Measurements from ENCODE around the gene IDUA. TPM values are rescaled to one million over a fixed set of nuclear protein-coding genes. Genes with fewer than 3 reads are reported as not detected.

The IDUA gene
- total RNA-seq, 2 donors from 2014 or later = 23.4 to 31.9 TPM

GRCh38 chr4:995311-996026, 8.6 kb downstream of the IDUA start:
- DNase-seq (ENCODE audit: low spot score) (no peak), ATAC-seq (ENCODE audit: insufficient number of reproducible peaks, low FRiP score, low read depth) (no peak)
- no peaks in the 10 kb centered on the region for H3K36me3 ChIP-seq
- H3K4me3 ChIP-seq = no peak overlapping the region
- no peaks in the 10 kb centered on the region for H3K9me3 ChIP-seq
- peaks cover 5 to 9% of the 10 kb centered on the region in 2 donors for H3K4me1 ChIP-seq (ENCODE audit: control insufficient read depth in 1 of 2, low read depth in 2 of 2)
- no peak overlapping the region for H3K27ac ChIP-seq
- no peak for TF ChIP-seq CTCF (IDR thresholded peaks at IDR 0.05)
- peaks cover 5% of the 10 kb centered on the region for H3K27me3 ChIP-seq (replicated peaks; ENCODE audit: insufficient read depth)

GRCh38 chr4:996030-996996, 9.5 kb downstream of the IDUA start:
- no peak for ATAC-seq (ENCODE audit: insufficient number of reproducible peaks, low FRiP score, low read depth)
- no peak for TF ChIP-seq CTCF (IDR thresholded peaks at IDR 0.05)
- peaks cover 5 to 9% of the 10 kb centered on the region in 2 donors for H3K4me1 ChIP-seq (ENCODE audit: control insufficient read depth in 1 of 2, low read depth in 2 of 2)

GRCh38 chr4:996997-997374, 10.1 kb downstream of the IDUA start:
- peaks cover 5% of the 10 kb centered on the region for H3K27me3 ChIP-seq (replicated peaks; ENCODE audit: insufficient read depth)
- DNase-seq (ENCODE audit: low spot score) (no peak), ATAC-seq (ENCODE audit: insufficient number of reproducible peaks, low FRiP score, low read depth) (no peak)
- TF ChIP-seq CTCF (IDR thresholded peaks at IDR 0.05) = no peak
- H3K4me1 ChIP-seq (ENCODE audit: control insufficient read depth in 1 of 2, low read depth in 2 of 2) = peaks cover 5 to 13% of the 10 kb centered on the region in 2 donors
- no peaks in the 10 kb centered on the region for H3K9me3 ChIP-seq
- no peak overlapping the region for H3K27ac ChIP-seq
- H3K36me3 ChIP-seq = no peaks in the 10 kb centered on the region
- peak overlapping the region; percentile 49 for H3K4me3 ChIP-seq

More at GRCh38 chr4:996030-996996, 9.5 kb downstream of the IDUA start:
- Histone ChIP-seq H3K4me3 (no peak overlapping the region), H3K27me3 (replicated peaks; ENCODE audit: insufficient read depth) (peaks cover 5% of the 10 kb centered on the region), H3K36me3 (no peaks in the 10 kb centered on the region), H3K9me3 (no peaks in the 10 kb centered on the region), H3K27ac (no peak overlapping the region)
- DNase-seq (ENCODE audit: low spot score) = no peak

GRCh38 chr4:997375-998071, 10.7 kb downstream of the IDUA start:
- no peaks in the 10 kb centered on the region for H3K9me3 ChIP-seq
- no peak overlapping the region for H3K27ac ChIP-seq
- H3K27me3 ChIP-seq (replicated peaks; ENCODE audit: insufficient read depth) = peaks cover 5% of the 10 kb centered on the region
- no peak for DNase-seq (ENCODE audit: low spot score)
- no peak for TF ChIP-seq CTCF (IDR thresholded peaks at IDR 0.05)
- no peaks in the 10 kb centered on the region for H3K36me3 ChIP-seq
- peak overlapping the region; percentile 49 for H3K4me3 ChIP-seq
- peak; percentile 5 for ATAC-seq (ENCODE audit: insufficient number of reproducible peaks, low FRiP score, low read depth)
- peaks cover 9 to 18% of the 10 kb centered on the region in 2 donors for H3K4me1 ChIP-seq (ENCODE audit: control insufficient read depth in 1 of 2, low read depth in 2 of 2)

Measured in thoracic aorta (tissue), 2 donors.